ENCODE results near the gene EXOC4. TPM values are rescaled to one million over a fixed set of nuclear protein-coding genes. Genes with fewer than 3 reads are reported as not detected.

EXOC4 gene
- total RNA-seq, 2 experiments from 2014 or later = 58.0 to 59.9 TPM

DNA sequence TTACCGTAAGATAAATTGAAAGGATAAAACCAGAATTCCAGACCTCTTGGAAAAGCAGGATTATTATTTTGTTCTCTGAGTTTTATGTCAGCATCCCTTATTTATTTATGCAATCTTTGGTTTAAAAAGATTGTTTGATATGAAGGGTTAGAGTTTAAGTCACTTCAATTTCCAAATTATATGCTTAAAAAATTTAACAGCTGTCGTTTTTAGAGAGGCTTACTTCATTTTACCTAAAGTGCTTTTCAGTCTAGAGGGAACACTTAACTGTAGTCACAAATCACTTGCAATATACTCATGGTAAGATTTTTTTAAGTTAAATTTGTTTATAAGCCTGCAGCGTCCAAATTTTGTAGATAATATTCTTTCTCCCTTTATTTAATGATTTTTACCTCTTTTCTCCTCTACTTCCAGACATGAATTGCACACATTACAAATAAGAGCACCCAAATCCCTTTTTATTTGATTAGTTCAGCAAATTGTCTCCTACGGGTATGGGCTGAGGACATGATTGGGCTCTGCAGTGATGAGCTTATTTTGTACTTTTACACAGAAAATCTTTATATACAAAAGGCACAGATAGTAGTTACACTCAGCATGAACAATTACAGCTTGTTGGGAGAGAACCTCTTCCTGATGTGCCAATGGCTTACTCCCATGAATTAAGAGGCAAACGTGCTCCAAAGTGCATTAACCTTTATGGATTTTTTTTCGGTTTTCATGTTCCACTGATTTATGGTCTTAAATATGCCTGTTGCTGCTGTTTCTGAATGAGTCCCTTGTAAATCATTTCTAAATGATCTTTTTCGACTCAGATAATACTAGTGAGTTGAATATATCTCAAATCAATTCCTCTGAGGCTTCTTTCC lies 555.0 kb downstream of the EXOC4 start:
- Mint-ChIP-seq H3K9me3 (no peaks in the 10 kb centered on the region), H3K27ac (no peak overlapping the region), H3K4me3 (no peak overlapping the region), H3K36me3 (ENCODE audit: low read depth) (no peaks in the 10 kb centered on the region), H3K4me1 (ENCODE audit: low read depth) (no peaks in the 10 kb centered on the region), H3K27me3 (no peaks in the 10 kb centered on the region)
- ChIA-PET POLR2A (no interaction called here), CTCF (interaction anchor here (1.0 kb wide), 1 partner anchor 9 kb away, joined by 3 read pairs; no protein-coding TSS in a partner anchor)
- Histone ChIP-seq H3K9me3 (ENCODE audit: control insufficient read depth in 1 of 2, insufficient read depth in 1 of 2, low read length in 2 of 2) (no peaks in the 10 kb centered on the region), H3K27me3 (ENCODE audit: control insufficient read depth in 1 of 2, insufficient read depth in 2 of 2, low read length in 2 of 2) (no peaks in the 10 kb centered on the region), H3K4me3 (ENCODE audit: low read length) (no peak overlapping the region), H3K27ac (ENCODE audit: low read depth in 1 of 2, low read length in 2 of 2) (no peak overlapping the region), H3K4me1 (ENCODE audit: insufficient read depth, low read length) (no peaks in the 10 kb centered on the region), H3K36me3 (ENCODE audit: insufficient read depth, low read length) (no peaks in the 10 kb centered on the region)
- intact Hi-C loops (cut with DNase I, micrococcal nuclease) = no loop called here
- TF ChIP-seq, protein P1, sequence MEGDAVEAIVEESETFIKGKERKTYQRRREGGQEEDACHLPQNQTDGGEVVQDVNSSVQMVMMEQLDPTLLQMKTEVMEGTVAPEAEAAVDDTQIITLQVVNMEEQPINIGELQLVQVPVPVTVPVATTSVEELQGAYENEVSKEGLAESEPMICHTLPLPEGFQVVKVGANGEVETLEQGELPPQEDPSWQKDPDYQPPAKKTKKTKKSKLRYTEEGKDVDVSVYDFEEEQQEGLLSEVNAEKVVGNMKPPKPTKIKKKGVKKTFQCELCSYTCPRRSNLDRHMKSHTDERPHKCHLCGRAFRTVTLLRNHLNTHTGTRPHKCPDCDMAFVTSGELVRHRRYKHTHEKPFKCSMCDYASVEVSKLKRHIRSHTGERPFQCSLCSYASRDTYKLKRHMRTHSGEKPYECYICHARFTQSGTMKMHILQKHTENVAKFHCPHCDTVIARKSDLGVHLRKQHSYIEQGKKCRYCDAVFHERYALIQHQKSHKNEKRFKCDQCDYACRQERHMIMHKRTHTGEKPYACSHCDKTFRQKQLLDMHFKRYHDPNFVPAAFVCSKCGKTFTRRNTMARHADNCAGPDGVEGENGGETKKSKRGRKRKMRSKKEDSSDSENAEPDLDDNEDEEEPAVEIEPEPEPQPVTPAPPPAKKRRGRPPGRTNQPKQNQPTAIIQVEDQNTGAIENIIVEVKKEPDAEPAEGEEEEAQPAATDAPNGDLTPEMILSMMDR (IDR thresholded peaks at IDR 0.05) = no peak
- no peak for DNase-seq
- ATAC-seq (ENCODE audit: poor library complexity) = no peak

DNA sequence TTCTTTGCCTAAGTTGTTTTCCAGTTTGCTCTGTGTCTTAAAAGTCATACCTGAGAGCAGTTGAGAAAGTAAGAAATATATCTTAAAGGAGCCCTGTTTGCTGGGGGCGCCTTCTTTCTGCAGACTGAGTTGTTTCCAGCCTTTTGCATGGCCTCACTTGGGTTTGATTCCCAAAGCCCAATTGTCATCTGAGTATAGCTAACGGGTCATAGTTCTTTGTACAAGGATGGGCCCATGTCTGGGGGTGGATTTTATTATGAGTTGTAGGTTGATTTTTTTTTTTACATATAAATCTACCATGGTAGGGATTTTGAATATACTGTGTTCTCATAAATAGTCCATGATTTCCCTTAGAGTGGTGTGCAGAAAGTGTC lies 555.6 kb downstream of the EXOC4 start:
- Mint-ChIP-seq H3K27me3 (no peaks in the 10 kb centered on the region), H3K4me3 (no peak overlapping the region), H3K27ac (no peak overlapping the region), H3K36me3 (ENCODE audit: low read depth) (no peaks in the 10 kb centered on the region), H3K9me3 (no peaks in the 10 kb centered on the region), H3K4me1 (ENCODE audit: low read depth) (no peaks in the 10 kb centered on the region)
- ATAC-seq (ENCODE audit: poor library complexity) (no peak), DNase-seq (no peak)
- Histone ChIP-seq H3K4me3 (ENCODE audit: low read length) (no peak overlapping the region), H3K4me1 (ENCODE audit: insufficient read depth, low read length) (no peaks in the 10 kb centered on the region), H3K9me3 (ENCODE audit: control insufficient read depth in 1 of 2, insufficient read depth in 1 of 2, low read length in 2 of 2) (no peaks in the 10 kb centered on the region), H3K27me3 (ENCODE audit: control insufficient read depth in 1 of 2, insufficient read depth in 2 of 2, low read length in 2 of 2) (no peaks in the 10 kb centered on the region), H3K36me3 (ENCODE audit: insufficient read depth, low read length) (no peaks in the 10 kb centered on the region), H3K27ac (ENCODE audit: low read depth in 1 of 2, low read length in 2 of 2) (no peak overlapping the region)
- ChIA-PET POLR2A (no interaction called here), CTCF (no interaction called here)
- intact Hi-C loops (cut with DNase I, micrococcal nuclease) = no loop called here
- TF ChIP-seq, protein P1 (IDR thresholded peaks at IDR 0.05) = no peak

DNA sequence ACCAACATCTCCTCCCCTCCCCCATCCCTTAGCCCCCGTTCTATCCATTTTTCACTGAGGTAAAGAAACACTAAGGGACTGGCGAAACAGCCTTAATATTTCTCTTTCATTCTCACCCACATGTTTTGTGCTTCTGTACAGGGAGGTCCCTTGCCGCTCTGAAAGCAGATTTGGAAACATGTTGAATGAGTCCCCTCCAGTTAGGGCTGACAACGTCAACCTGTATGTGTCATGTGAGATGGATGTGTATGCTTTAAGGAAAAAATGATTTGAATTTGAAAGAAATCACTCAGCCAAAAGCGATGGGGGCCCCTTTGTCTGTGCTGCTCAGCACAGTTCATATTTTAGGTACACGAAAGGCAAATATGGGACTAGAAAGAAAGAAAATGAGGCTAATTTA lies 560.0 kb downstream of the EXOC4 start:
- POLR2A ChIA-PET = no interaction called here

More for the DNA sequence above, 560.0 kb downstream of the EXOC4 start:
- TF ChIP-seq, protein P1 (IDR thresholded peaks at IDR 0.05) = no peak
- no peaks in the 10 kb centered on the region for H3K9me3 ChIP-seq (ENCODE audit: control insufficient read depth in 1 of 2, insufficient read depth in 1 of 2, low read length in 2 of 2)
- no peaks in the 10 kb centered on the region for H3K4me1 ChIP-seq (ENCODE audit: insufficient read depth, low read length)
- intact Hi-C loops (cut with DNase I, micrococcal nuclease) = no loop called here
- no peak for DNase-seq
- no peaks in the 10 kb centered on the region for H3K9me3 Mint-ChIP-seq
- CTCF ChIA-PET = no interaction called here
- H3K4me3 Mint-ChIP-seq = no peak overlapping the region
- no peak overlapping the region for H3K27ac Mint-ChIP-seq
- peaks cover 6% of the 10 kb centered on the region for H3K36me3 ChIP-seq (ENCODE audit: insufficient read depth, low read length)
- no peak overlapping the region for H3K27ac ChIP-seq (ENCODE audit: low read depth in 1 of 2, low read length in 2 of 2)
- no peak overlapping the region for H3K4me3 ChIP-seq (ENCODE audit: low read length)
- no peaks in the 10 kb centered on the region for H3K4me1 Mint-ChIP-seq (ENCODE audit: low read depth)
- peaks cover 22% of the 10 kb centered on the region for H3K36me3 Mint-ChIP-seq (ENCODE audit: low read depth)
- no peak for ATAC-seq (ENCODE audit: poor library complexity)
- no peaks in the 10 kb centered on the region for H3K27me3 Mint-ChIP-seq
- H3K27me3 ChIP-seq (ENCODE audit: control insufficient read depth in 1 of 2, insufficient read depth in 2 of 2, low read length in 2 of 2) = no peaks in the 10 kb centered on the region
